Upper lobe of right lung (tissue), 1 donor: ENCODE results near the gene RAB25. TPM values are rescaled to one million over a fixed set of nuclear protein-coding genes. Genes with fewer than 3 reads are reported as not detected.
"Not testable (repeated sequence)": the region's sequence is repeated elsewhere in the genome, so short reads cannot be mapped to it uniquely, and the experiment has no call there.

Experiments
- ATAC-seq: fragments of 200-7000 bp; cut with Tn5 transposase; one replicate; pipeline ENCODE4 v1.9.1; 2020; ENCODE audit warnings: mild to moderate bottlenecking, moderate library complexity
- DNase-seq: peaks from one replicate; pipeline ENCODE4 v3.0.0-alpha.2; 2020
- H3K27ac ChIP-seq: fragments of 200-600 bp; one replicate; pipeline ENCODE4 v1.8.0; 2022
- H3K27me3 ChIP-seq: fragments of 200-600 bp; one replicate; pipeline ENCODE4 v1.8.0; 2022; ENCODE audit warnings: mild to moderate bottlenecking
- H3K36me3 ChIP-seq: fragments of 200-600 bp; one replicate; pipeline ENCODE4 v1.8.0; 2022
- H3K4me1 ChIP-seq: fragments of 200-600 bp; one replicate; pipeline ENCODE4 v1.8.0; 2022
- H3K4me3 ChIP-seq: fragments of 200-600 bp; one replicate; pipeline ENCODE4 v1.8.0; 2022; ENCODE audit warnings: mild to moderate bottlenecking
- H3K9me3 ChIP-seq: fragments of 200-600 bp; one replicate; pipeline ENCODE4 v1.8.0; 2022
- intact Hi-C: fragments of 100-400 bp; cut with DNase I; formaldehyde crosslinking; loops from one replicate; pipeline ENCODE4 v1.11.0; 2022
- total RNA-seq: library from RNA; stranded (reverse); fragmentation: NEBNext Ultra II Directional; extraction: Animal tissue kit (Norgen Biotek cat#: 25700); gene quantifications from one replicate; pipeline ENCODE4 v1.2.1, GENCODE V29; 2021
- TF ChIP-seq, protein P1 (sequence below): fragments of 200-600 bp; IDR thresholded peaks from one replicate; pipeline ENCODE4 v1.8.0; 2022; ENCODE audit warnings: antibody characterized with exemption
- donor health status: DM: no; HTN: yes; CAD: no; lungs with severe emphysema.

RAB25 gene
- total RNA-seq, 1 donor from 2014 or later = 62.0 TPM

DNA sequence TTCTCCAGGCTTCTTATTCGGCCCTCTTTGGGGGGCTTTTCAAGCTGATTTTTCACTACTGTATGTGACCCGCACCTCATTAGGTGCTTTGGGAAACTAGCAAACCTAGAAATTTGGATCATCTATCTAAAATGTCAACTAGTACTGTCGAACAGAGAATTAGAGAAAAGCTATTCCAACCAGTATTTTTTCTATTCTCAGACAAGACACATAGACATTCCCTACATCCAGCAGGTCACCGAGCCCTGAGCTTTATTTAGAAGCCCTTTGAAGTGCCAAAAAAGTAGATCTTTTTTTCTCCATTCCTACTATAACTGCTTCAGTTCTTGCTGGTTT, 39.9 kb upstream of the RAB25 start:
- Histone ChIP-seq H3K4me1 (peaks cover 18% of the 10 kb centered on the region), H3K4me3 (peak overlapping the region; percentile 95), H3K27me3 (no peaks in the 10 kb centered on the region), H3K9me3 (no peaks in the 10 kb centered on the region), H3K36me3 (peaks cover 35% of the 10 kb centered on the region), H3K27ac (peak overlapping the region; percentile 93)
- TF ChIP-seq, protein P1, sequence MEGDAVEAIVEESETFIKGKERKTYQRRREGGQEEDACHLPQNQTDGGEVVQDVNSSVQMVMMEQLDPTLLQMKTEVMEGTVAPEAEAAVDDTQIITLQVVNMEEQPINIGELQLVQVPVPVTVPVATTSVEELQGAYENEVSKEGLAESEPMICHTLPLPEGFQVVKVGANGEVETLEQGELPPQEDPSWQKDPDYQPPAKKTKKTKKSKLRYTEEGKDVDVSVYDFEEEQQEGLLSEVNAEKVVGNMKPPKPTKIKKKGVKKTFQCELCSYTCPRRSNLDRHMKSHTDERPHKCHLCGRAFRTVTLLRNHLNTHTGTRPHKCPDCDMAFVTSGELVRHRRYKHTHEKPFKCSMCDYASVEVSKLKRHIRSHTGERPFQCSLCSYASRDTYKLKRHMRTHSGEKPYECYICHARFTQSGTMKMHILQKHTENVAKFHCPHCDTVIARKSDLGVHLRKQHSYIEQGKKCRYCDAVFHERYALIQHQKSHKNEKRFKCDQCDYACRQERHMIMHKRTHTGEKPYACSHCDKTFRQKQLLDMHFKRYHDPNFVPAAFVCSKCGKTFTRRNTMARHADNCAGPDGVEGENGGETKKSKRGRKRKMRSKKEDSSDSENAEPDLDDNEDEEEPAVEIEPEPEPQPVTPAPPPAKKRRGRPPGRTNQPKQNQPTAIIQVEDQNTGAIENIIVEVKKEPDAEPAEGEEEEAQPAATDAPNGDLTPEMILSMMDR = no peak
- intact Hi-C loops = no loop called here
- DNase-seq (no peak), ATAC-seq (no peak)

DNA sequence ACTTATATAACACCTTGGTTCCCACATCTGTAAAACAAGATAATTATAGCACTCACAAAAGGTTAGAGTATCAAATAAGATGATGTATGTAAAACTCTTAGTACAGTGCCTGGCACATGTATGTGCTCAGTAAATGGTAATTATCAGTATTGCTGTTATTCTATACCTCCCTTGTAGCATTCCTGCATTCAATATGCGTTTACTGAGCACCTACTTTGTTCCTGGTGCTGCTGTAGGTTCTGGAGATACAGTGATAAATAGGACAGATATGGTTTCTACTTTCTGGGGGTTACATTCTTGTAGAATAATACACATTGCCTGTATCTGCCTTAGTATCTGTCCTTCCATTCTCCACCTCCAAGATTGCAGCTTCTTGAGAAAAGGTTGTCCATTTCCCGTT, 39.0 kb upstream of the RAB25 start:
- DNase-seq = no peak
- no peak overlapping the region for H3K27ac ChIP-seq
- no peak for ATAC-seq
- H3K4me3 ChIP-seq = no peak overlapping the region
- peaks cover 18% of the 10 kb centered on the region for H3K4me1 ChIP-seq
- no peaks in the 10 kb centered on the region for H3K27me3 ChIP-seq
- no peaks in the 10 kb centered on the region for H3K9me3 ChIP-seq
- intact Hi-C loops = no loop called here
- H3K36me3 ChIP-seq = peaks cover 26% of the 10 kb centered on the region
- TF ChIP-seq, protein P1 = no peak

DNA sequence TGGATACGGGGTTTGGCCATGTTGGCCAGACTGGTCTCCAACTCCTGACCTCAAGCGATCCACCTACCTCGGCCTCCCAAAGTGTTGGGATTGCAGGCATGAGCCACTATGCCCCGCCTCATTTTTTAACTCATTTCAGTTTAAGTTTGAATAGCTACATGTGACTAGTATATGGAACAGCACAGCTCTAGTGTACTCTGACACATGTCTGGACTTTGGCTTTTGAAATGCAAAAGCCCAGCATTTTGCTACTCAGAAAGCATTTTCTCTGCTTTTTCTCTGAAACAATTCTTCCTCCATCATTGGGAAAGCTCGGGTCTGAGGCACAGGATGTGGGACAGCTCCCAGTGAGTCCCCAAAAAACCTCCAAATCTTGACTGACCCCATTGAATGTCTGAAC, 36.2 kb upstream of the RAB25 start:
- H3K4me1 ChIP-seq = peaks cover 6% of the 10 kb centered on the region
- H3K4me3 ChIP-seq = no peak overlapping the region
- TF ChIP-seq, protein P1 = no peak
- H3K27ac ChIP-seq = no peak overlapping the region
- H3K27me3 ChIP-seq = no peaks in the 10 kb centered on the region
- DNase-seq (no peak), ATAC-seq (no peak)
- no peaks in the 10 kb centered on the region for H3K36me3 ChIP-seq
- intact Hi-C loops = no loop called here
- no peaks in the 10 kb centered on the region for H3K9me3 ChIP-seq

DNA sequence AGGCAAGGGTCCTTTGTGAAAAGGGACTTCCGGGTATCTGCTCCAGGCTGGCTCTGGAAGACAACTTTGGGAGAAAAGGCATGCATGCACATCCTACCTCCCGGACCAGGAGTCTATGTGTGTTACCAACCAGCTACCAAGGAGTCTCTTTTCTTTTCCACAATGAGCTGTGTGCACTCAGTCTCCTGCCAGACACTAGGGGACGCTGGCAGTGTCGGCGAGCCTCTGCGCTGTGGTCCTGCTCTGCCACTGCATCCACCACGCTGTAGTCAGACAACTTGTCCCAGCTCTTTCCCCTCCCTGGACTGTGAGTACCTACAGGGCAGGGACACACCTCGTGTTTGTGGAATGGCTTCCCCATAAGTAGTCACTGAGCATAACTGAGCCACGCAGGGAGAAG, 35.1 kb upstream of the RAB25 start:
- ATAC-seq = peak; percentile 93
- no peak overlapping the region for H3K27ac ChIP-seq
- H3K9me3 ChIP-seq = no peaks in the 10 kb centered on the region
- H3K4me3 ChIP-seq = no peak overlapping the region
- DNase-seq = peak; percentile 76
- no peaks in the 10 kb centered on the region for H3K36me3 ChIP-seq
- intact Hi-C loops = no loop called here
- H3K27me3 ChIP-seq = no peaks in the 10 kb centered on the region
- TF ChIP-seq, protein P1 = peak; percentile 57
- peaks cover 4% of the 10 kb centered on the region for H3K4me1 ChIP-seq

DNA sequence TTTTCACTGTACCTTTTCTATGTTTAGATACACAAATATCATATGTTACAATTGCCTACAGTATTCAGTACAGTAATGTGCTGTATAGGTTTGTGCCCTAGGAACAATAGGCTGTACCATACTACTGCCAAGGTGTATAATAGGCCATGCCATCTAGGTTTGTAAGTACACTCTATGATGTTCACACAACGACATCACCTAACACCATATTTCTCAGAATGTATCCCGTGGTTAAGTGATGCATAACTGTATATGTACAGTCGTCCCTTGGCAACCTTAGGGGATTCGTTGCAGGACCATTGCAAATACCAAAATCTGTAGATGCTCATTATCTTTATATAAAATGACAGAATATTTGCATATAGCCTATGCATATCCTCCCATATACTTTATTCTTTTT, 34.4 kb upstream of the RAB25 start:
- intact Hi-C loops = no loop called here
- TF ChIP-seq, protein P1 = no peak
- Histone ChIP-seq H3K36me3 (no peaks in the 10 kb centered on the region), H3K9me3 (no peaks in the 10 kb centered on the region), H3K27ac (no peak overlapping the region), H3K4me3 (no peak overlapping the region), H3K4me1 (no peaks in the 10 kb centered on the region), H3K27me3 (no peaks in the 10 kb centered on the region)
- no peak for ATAC-seq
- DNase-seq = no peak

DNA sequence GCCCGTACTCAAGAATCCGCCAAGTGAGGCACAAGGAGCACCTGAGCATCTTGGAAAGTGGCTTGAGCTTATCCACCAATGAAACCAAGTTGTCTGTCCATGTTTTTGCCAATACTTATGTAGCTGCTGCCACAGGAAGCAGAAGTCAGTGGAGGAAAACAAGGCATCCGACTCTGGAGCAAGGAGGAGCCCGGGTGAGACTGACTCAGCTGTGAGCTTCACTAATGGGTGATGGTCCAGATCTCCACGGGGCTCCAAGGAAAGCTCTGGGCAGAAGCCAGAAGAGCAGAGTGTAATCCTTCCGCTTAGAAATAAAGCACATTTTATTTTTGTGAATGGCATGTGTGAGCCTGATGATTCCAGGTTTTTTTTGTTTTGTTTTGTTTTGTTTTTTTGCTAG, 27.9 kb upstream of the RAB25 start:
- Histone ChIP-seq H3K27ac (no peak overlapping the region), H3K36me3 (peaks cover 15% of the 10 kb centered on the region)

DNA sequence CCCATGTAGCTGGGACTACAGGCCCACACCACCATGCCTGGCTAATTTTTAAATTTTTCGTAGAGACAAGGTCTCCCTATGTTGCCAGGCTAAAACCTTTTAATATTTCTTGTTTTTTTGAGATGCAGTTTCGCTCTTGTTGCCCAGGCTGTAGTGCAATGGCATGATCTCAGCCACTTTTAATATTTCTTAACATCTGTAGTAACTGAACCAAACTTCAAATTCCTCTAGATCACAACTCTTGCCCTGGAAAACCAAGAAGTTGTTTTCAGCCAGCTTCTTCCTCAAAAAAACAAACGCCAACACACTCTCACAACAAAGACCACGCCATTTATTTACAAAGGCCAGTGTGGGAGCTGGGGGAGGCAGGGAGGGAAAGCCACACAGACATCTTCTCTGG, 26.0 kb upstream of the RAB25 start:
- ATAC-seq, H3K27me3 ChIP-seq, H3K4me3 ChIP-seq, H3K9me3 ChIP-seq, intact Hi-C loops, H3K27ac ChIP-seq, DNase-seq, H3K4me1 ChIP-seq: not testable (repeated sequence)
- peaks cover 26% of the 10 kb centered on the region for H3K36me3 ChIP-seq

More for the DNA sequence above, 27.9 kb upstream of the RAB25 start:
- Histone ChIP-seq H3K4me3 (no peak overlapping the region), H3K4me1 (no peaks in the 10 kb centered on the region), H3K9me3 (no peaks in the 10 kb centered on the region), H3K27me3 (no peaks in the 10 kb centered on the region)
- DNase-seq (no peak), ATAC-seq (no peak)
- TF ChIP-seq, protein P1 = no peak
- intact Hi-C loops = no loop called here
